ENCODE data around the gene TNF.
"Not testable (repeated sequence)": the region's sequence is repeated elsewhere in the genome, so short reads cannot be mapped to it uniquely, and the experiment has no call there.

TNF gene

DNA sequence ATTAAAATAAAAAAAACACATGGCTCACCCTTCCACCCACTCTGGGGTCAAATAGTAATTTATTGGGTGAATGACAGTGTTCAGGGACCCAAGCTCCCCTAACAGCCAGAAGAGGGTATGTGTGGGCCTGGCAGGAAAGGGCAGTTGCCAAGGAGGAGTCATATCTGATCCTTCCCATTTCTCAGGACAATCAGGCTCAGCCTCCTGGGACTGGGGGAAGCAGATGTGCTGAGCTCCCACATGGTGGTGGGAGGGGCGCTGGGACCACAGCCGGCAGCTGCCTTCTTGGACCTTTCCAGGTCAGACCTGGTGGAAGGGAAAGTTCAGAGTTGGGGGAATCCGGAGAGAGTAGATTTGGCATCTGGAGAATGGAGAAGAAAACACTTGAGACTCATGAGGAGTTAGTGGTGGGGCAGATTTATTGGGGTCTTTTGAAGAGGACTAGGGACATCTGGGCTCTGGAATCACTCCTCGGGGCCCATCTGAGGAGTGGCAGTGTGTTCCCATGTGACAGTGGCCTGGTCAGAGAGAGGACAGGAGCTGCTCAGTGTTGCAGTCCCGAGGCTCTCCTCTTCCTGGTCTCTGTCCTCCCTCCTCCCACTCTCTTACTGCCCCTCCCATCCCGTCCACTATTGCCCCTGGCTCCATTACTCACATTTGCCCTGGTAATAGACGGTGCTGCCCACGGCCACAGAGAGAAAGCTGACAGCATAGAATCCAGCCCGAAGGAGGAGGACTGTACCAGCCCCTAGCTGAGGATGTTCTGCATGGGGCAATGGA, 13.7 kb downstream of the TNF start:
- in situ Hi-C loops (cut with HindIII; ENCODE audit: low sequenced_read_pairs) = no loop called here
- DNase-seq (ENCODE audit: low read depth, low spot score) = no peak
- TF ChIP-seq, protein P1, sequence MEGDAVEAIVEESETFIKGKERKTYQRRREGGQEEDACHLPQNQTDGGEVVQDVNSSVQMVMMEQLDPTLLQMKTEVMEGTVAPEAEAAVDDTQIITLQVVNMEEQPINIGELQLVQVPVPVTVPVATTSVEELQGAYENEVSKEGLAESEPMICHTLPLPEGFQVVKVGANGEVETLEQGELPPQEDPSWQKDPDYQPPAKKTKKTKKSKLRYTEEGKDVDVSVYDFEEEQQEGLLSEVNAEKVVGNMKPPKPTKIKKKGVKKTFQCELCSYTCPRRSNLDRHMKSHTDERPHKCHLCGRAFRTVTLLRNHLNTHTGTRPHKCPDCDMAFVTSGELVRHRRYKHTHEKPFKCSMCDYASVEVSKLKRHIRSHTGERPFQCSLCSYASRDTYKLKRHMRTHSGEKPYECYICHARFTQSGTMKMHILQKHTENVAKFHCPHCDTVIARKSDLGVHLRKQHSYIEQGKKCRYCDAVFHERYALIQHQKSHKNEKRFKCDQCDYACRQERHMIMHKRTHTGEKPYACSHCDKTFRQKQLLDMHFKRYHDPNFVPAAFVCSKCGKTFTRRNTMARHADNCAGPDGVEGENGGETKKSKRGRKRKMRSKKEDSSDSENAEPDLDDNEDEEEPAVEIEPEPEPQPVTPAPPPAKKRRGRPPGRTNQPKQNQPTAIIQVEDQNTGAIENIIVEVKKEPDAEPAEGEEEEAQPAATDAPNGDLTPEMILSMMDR (IDR thresholded peaks at IDR 0.05; ENCODE audit: low read depth, low read length) = no peak
- no peak overlapping the region for H3K4me3 ChIP-seq (ENCODE audit: low read depth, low read length)

DNA sequence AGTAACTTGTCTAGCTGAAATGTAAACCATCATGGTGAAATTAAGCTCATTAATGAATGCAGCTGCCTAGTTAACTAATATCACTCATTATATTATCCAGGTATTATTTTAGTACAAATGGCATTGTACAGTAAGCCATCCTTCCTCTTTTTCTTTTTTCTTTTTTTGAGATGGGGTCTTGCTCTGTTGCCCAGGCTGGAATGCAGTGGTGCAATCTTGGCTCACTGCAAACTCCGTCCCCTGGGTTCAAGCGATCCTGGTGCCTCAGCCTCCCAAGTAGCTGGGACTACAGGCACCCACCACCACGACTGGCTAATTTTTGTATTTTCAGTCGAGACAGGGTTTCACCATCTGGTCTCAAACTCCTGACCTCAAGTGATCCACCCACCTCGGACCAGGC, 15.3 kb downstream of the TNF start:
- DNase-seq (ENCODE audit: low read depth, low spot score); H3K4me3 ChIP-seq (ENCODE audit: low read depth, low read length); in situ Hi-C loops (cut with HindIII; ENCODE audit: low sequenced_read_pairs): not testable (repeated sequence)

DNA sequence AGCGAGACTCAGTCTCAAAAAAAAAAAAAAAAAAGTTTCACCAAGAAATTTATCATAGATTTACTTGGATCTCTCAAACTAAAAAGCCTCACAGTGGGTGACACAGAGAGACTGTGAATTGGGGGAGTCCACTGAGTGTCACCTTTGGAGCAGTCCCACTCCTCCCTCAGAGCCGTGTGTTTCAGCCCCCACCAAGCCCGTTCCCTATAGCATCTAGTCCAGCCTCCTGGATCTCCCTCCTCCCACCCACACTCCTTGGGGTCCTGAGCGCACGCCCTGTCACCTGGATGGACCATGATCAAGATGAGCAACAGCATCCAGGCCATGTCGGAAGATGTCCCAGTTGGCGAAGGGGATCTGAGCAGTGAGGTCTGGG, 17.0 kb downstream of the TNF start:
- TF ChIP-seq, protein P1 (IDR thresholded peaks at IDR 0.05; ENCODE audit: low read depth, low read length) = no peak
- H3K4me3 ChIP-seq (ENCODE audit: low read depth, low read length) = no peak overlapping the region
- DNase-seq (ENCODE audit: low read depth, low spot score) = no peak
- in situ Hi-C loops (cut with HindIII; ENCODE audit: low sequenced_read_pairs) = no loop called here

DNA sequence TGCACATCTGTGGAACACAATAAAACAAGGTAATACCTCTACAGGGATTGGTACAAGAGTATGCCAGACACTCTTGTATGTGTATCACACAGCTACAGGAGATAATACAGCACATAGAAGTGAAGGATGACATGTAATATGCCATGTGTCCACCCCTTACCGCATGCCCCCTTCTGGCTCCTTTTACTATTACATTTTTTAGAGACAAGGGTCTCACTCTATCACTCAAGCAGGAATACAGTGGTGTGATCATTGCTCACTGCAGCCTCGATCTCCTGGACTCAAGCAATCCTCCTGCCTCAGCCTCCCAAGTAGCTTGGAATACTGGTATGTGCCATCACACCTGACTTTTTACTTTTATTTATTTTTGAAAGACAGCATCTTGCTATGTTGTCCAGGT, 21.6 kb downstream of the TNF start:
- H3K4me3 ChIP-seq (ENCODE audit: low read depth, low read length) = no peak overlapping the region
- in situ Hi-C loops (cut with HindIII; ENCODE audit: low sequenced_read_pairs) = no loop called here
- TF ChIP-seq, protein P1 (IDR thresholded peaks at IDR 0.05; ENCODE audit: low read depth, low read length) = peak; percentile 42
- DNase-seq (ENCODE audit: low read depth, low spot score) = peak; percentile 30

DNA sequence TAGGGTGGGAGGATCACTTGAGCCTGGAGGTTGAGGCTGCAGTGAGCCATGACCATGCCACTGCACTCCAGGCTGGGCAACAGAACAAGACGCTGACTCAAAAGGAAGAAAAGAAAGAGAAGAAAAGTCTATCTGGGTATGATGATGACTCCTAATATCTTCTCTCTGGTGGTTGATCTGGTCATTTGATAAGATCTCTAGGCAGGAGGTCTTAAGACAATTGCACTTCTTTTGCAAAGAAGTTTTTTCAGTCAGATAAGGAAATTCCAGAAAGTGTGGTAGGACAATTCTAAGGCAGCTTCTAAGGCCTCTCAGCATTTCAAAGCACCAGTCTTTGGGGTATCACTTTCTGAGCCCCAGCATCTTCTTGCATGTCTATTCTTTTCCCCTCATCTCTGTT, 32.0 kb downstream of the TNF start:
- in situ Hi-C loops (cut with HindIII; ENCODE audit: low sequenced_read_pairs) = no loop called here
- TF ChIP-seq, protein P1 (IDR thresholded peaks at IDR 0.05; ENCODE audit: low read depth, low read length) = no peak
- no peak overlapping the region for H3K4me3 ChIP-seq (ENCODE audit: low read depth, low read length)
- DNase-seq (ENCODE audit: low read depth, low spot score) = no peak

DNA sequence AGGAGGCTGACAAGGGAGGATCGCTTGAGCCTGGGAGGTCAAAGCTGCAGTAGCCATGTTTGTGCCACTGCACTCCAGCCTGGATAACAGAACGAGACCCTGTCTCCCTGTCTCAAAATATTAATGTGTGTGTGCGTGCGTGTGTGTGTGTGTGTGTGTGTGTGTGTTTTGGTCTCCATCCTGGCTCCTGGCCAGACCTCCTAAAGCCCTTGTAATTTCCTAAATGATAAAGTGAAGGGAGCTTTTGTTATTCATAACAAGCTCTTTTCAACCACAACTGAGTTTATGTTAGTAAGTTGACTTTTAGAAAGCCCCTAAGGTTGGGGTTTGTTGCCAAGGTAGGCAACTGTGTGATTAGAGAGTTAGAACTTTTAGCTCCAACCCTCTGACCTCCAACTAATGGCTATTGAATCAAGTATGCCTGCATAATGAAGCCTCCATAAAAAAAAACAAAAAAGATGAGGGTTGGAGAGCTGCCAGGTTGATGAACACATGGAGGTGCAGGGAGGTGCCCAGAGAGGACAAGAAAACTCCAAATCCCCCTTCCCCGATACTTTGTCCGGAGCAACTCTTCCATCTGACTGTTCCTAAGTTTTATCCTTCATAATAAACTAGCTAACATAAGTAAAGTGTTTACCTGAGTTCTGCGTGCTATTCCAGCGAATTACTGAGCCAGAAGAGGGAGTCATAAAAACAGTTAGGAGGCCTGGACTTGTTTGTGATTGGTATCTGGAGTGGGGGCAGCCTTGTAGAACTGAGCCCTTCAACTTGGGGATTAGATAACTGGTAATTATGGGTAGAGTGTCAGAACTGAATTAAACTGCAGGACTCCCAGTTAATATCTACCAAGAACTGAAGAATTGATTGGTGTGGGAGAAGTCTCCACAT, 34.4 kb downstream of the TNF start:
- TF ChIP-seq, protein P1 (IDR thresholded peaks at IDR 0.05; ENCODE audit: low read depth, low read length) = no peak
- DNase-seq (ENCODE audit: low read depth, low spot score) = no peak
- no peak overlapping the region for H3K4me3 ChIP-seq (ENCODE audit: low read depth, low read length)
- in situ Hi-C loops (cut with HindIII; ENCODE audit: low sequenced_read_pairs) = no loop called here

DNA sequence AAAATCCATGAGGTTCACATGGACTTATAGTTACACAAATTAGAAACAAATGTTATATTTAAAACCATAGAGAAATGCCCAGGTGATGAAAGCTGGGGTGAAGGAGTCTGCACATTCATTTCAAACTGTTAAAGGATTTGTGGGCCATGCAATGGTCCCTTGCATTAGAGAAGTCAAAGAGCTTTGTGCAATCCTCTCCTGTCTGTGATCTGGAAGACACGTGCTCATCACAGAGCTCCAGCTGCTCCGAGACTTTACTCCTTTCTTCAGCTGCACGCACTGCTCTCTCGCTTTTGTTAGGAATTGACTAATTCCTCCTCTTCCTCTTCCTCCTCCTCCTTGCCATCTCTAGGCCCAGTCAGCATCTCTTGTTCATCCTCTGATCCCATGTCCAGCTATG, 35.6 kb downstream of the TNF start:
- no peak for DNase-seq (ENCODE audit: low read depth, low spot score)
- in situ Hi-C loops (cut with HindIII; ENCODE audit: low sequenced_read_pairs) = no loop called here
- TF ChIP-seq, protein P1 (IDR thresholded peaks at IDR 0.05; ENCODE audit: low read depth, low read length) = no peak
- H3K4me3 ChIP-seq (ENCODE audit: low read depth, low read length) = no peak overlapping the region
